Measurements from ENCODE around the gene COX7A2.

The COX7A2 gene

GRCh38 chr6:75268121-75268987, 24.8 kb upstream of the COX7A2 start:
- DNase-seq, result no peak

- no peak for DNase-seq
Observed at GRCh38 chr6:75267461-75267860, 23.9 kb upstream of the COX7A2 start.

GRCh38 chr6:75266716-75267291, 23.2 kb upstream of the COX7A2 start:
- DNase-seq, result peak; percentile 67

- DNase-seq, result no peak
Observed at GRCh38 chr6:75263401-75263750, 19.8 kb upstream of the COX7A2 start.

GRCh38 chr6:75262716-75263400, 19.3 kb upstream of the COX7A2 start:
- DNase-seq, result no peak

- DNase-seq, result no peak
Observed at GRCh38 chr6:75261299-75261698, 17.7 kb upstream of the COX7A2 start.

GRCh38 chr6:75257343-75258087, 13.9 kb upstream of the COX7A2 start:
- DNase-seq, result no peak

GRCh38 chr6:75250552-75250951, 7.0 kb upstream of the COX7A2 start:
- no peak for DNase-seq

- DNase-seq, result no peak
Observed at GRCh38 chr6:75249837-75250236, 6.2 kb upstream of the COX7A2 start.

GRCh38 chr6:75246386-75246785, 2.8 kb upstream of the COX7A2 start:
- no peak for DNase-seq

GRCh38 chr6:75244063-75244584, 523 bp upstream of the COX7A2 start:
- no peak for DNase-seq

- no peak for DNase-seq
Observed at GRCh38 chr6:75236630-75237029, 7.0 kb downstream of the COX7A2 start.

GRCh38 chr6:75235271-75235670, 8.3 kb downstream of the COX7A2 start:
- no peak for DNase-seq

- DNase-seq, result peak; percentile 44
Observed at GRCh38 chr6:75234126-75234865, 9.3 kb downstream of the COX7A2 start.

GRCh38 chr6:75233092-75233615, 10.4 kb downstream of the COX7A2 start:
- DNase-seq, result no peak

GRCh38 chr6:75230484-75231325, 12.9 kb downstream of the COX7A2 start:
- peak; percentile 17 for DNase-seq

- DNase-seq, result no peak
Observed at GRCh38 chr6:75224303-75224926, 19.2 kb downstream of the COX7A2 start.

GRCh38 chr6:75223428-75223827, 20.2 kb downstream of the COX7A2 start:
- DNase-seq, result no peak

GRCh38 chr6:75222261-75222660, 21.3 kb downstream of the COX7A2 start:
- no peak for DNase-seq

GRCh38 chr6:75221116-75221515, 22.5 kb downstream of the COX7A2 start:
- no peak for DNase-seq

- no peak for DNase-seq
Observed at GRCh38 chr6:75220357-75220756, 23.2 kb downstream of the COX7A2 start.

All from midbrain (tissue), 1 donor.